DMS53 (cell line): ENCODE data around the gene TRIO.
A peak's percentile ranks its signal among the peaks of the same experiment; 100 is the strongest.

ENCODE experiments used
- DNase-seq: peaks from one replicate; lab custom pipeline; 2025; lab: John Stamatoyannopoulos, UW

Gene TRIO

GRCh38 chr5:14186059-14186830 lies 43.1 kb downstream of the TRIO start:
- DNase-seq: peak; percentile 37

GRCh38 chr5:14187157-14187556 lies 44.0 kb downstream of the TRIO start:
- DNase-seq: no peak

GRCh38 chr5:14187660-14188059 lies 44.5 kb downstream of the TRIO start:
- DNase-seq: no peak

GRCh38 chr5:14188778-14189177 lies 45.6 kb downstream of the TRIO start:
- no peak for DNase-seq

- no peak for DNase-seq
Measured at GRCh38 chr5:14189680-14190079, 46.5 kb downstream of the TRIO start.

GRCh38 chr5:14190194-14191164 lies 47.3 kb downstream of the TRIO start:
- DNase-seq: no peak

GRCh38 chr5:14191325-14191724 lies 48.2 kb downstream of the TRIO start:
- no peak for DNase-seq

- DNase-seq: no peak
Measured at GRCh38 chr5:14193496-14193895, 50.4 kb downstream of the TRIO start.

GRCh38 chr5:14195588-14195987 lies 52.4 kb downstream of the TRIO start:
- no peak for DNase-seq

- DNase-seq: no peak
Measured at GRCh38 chr5:14197056-14197455, 53.9 kb downstream of the TRIO start.

- no peak for DNase-seq
Measured at GRCh38 chr5:14199902-14200301, 56.8 kb downstream of the TRIO start.

- no peak for DNase-seq
Measured at GRCh38 chr5:14200312-14200990, 57.3 kb downstream of the TRIO start.

GRCh38 chr5:14201325-14202045 lies 58.3 kb downstream of the TRIO start:
- no peak for DNase-seq

- DNase-seq: no peak
Measured at GRCh38 chr5:14202462-14202861, 59.3 kb downstream of the TRIO start.

GRCh38 chr5:14204011-14204670 lies 61.0 kb downstream of the TRIO start:
- DNase-seq: peak; percentile 37

- peak; percentile 96 for DNase-seq
Measured at GRCh38 chr5:14204785-14205321, 61.7 kb downstream of the TRIO start.

GRCh38 chr5:14206028-14206725 lies 63.0 kb downstream of the TRIO start:
- no peak for DNase-seq

- peak; percentile 70 for DNase-seq
Measured at GRCh38 chr5:14207428-14207827, 64.3 kb downstream of the TRIO start.

GRCh38 chr5:14208071-14209021 lies 65.2 kb downstream of the TRIO start:
- DNase-seq: peak; percentile 75
